Transverse colon (tissue), 4 donors: ENCODE data around the gene AGTPBP1. TPM values are rescaled to one million over a fixed set of nuclear protein-coding genes. Genes with fewer than 3 reads are reported as not detected.

Source experiments
- DNase-seq: peaks from one replicate; pipeline ENCODE4 v3.0.0-alpha.2; 2019
- H3K27ac ChIP-seq, 4 donors: fragments of 200-600 bp; sonication (generic); 2 replicates each; pipeline ENCODE4 v1.5.1; 2016 to 2018; ENCODE audit warnings: inconsistent platforms in 4 of 4
- H3K27me3 ChIP-seq: fragments of 200-600 bp; sonication (generic); 2 replicates; pipeline ENCODE4 v1.5.1; 2017; ENCODE audit warnings: inconsistent platforms
- H3K36me3 ChIP-seq, 4 donors: fragments of 200-600 bp; sonication (generic); 2 replicates each; pipeline ENCODE4 v1.5.1; 2017 to 2019; ENCODE audit warnings: inconsistent platforms in 4 of 4
- H3K4me1 ChIP-seq, 4 donors: fragments of 200-600 bp; sonication (generic); 2 replicates each; pipeline ENCODE4 v1.5.1; 2017 to 2020; ENCODE audit warnings: inconsistent platforms in 4 of 4
- H3K4me3 ChIP-seq, 4 donors: fragments of 200-600 bp; sonication (generic); 1 replicate in 1 of 4; 2 replicates in 3 of 4; pipeline versions ENCODE4 v1.5.1 to v1.6.1; 2017 to 2019; ENCODE audit warnings: inconsistent platforms in 4 of 4
- H3K9me3 ChIP-seq, 2 donors: fragments of 200-600 bp; sonication (generic); 2 replicates each; pipeline ENCODE4 v1.5.1; 2017 to 2019; ENCODE audit warnings: inconsistent platforms in 2 of 2
- CTCF ChIP-seq, 5 experiments: fragments of 200-600 bp in 3 of 5; fragments of 450-650 bp in 2 of 5; sonication (generic) in 3 of 5; IDR thresholded peaks; 1 replicate in 2 of 5; 2 replicates in 3 of 5; pipeline ENCODE4 v1.5.1; 2016 to 2017; ENCODE audit warnings: antibody characterized with exemption in 5 of 5, inconsistent platforms in 3 of 5, mild to moderate bottlenecking in 2 of 5, moderate library complexity in 1 of 5
- EP300 ChIP-seq: sonication (generic); formaldehyde crosslinking; IDR thresholded peaks from one replicate; pipeline ENCODE4 v1.6.1; 2017; ENCODE audit warnings: antibody characterized with exemption, low read depth
- POLR2A ChIP-seq: fragments of 450-650 bp; IDR thresholded peaks from one replicate; pipeline ENCODE4 v1.6.1; 2016; ENCODE audit warnings: antibody characterized with exemption, mild to moderate bottlenecking, moderate library complexity
- POLR2AphosphoS5 ChIP-seq, 3 donors: sonication (generic); formaldehyde crosslinking; IDR thresholded peaks; one replicate each; pipeline ENCODE4 v1.6.1; 2016; ENCODE audit warnings: antibody characterized with exemption in 3 of 3
- WGBS, 2 donors: methylation state at CpG; one replicate each; pipeline ENCODE4 v1.1.5; 2018; ENCODE audit warnings: low coverage in 1 of 2; 5-methylcytosine and 5-hydroxymethylcytosine counted together
- in situ Hi-C, 4 donors: fragments of 200-750 bp; cut with MboI; loops; one replicate each; pipeline versions ENCODE4 v1.15.0 to v1.15.1; 2017; ENCODE audit warnings: low sequenced_read_pairs in 3 of 4, low pct_ligation_motif_present in 1 of 4, low pct_unique_long_range_greater_than_20kb in 1 of 4
- intact Hi-C: fragments of 100-400 bp; cut with DNase I; formaldehyde crosslinking; loops from one replicate; pipeline ENCODE4 v1.15.1; 2023; ENCODE audit warnings: low total_unique reads
- total RNA-seq, 4 donors: library from RNA; depleted of rRNA; stranded (reverse); fragments of >200 nt; gene quantifications; one replicate each; pipeline ENCODE4 v1.1.0, GENCODE V29; 2016

Gene AGTPBP1
- total RNA-seq, 4 donors from 2014 or later, result 4.1 to 21.0 (median 15.4) TPM

- H3K4me1 ChIP-seq, result no peaks in the 10 kb centered on the region
- H3K27me3 ChIP-seq, result no peaks in the 10 kb centered on the region
- no peaks in the 10 kb centered on the region for H3K9me3 ChIP-seq
- DNase-seq, result no peak
- TF ChIP-seq CTCF (IDR thresholded peaks at IDR 0.05) (no peak), POLR2A (no peak), POLR2AphosphoS5 (IDR thresholded peaks at IDR 0.05) (no peak), EP300 (no peak)
- WGBS, 2 donors, result 70 to 90% methylated on average over 3 of the region's 3 CpGs
- H3K4me3 ChIP-seq, result no peak overlapping the region
- in situ Hi-C loops (no loop called here), intact Hi-C loops (no loop called here)
- no peak overlapping the region for H3K27ac ChIP-seq
- no peaks in the 10 kb centered on the region for H3K36me3 ChIP-seq
These were observed 182.2 kb downstream of the AGTPBP1 start for GRCh38 chr9:85559526-85559925.

GRCh38 chr9:85554349-85554748 is 187.4 kb downstream of the AGTPBP1 start:
- H3K36me3 ChIP-seq, result no peaks in the 10 kb centered on the region
- DNase-seq, result no peak
- no peak overlapping the region for H3K4me3 ChIP-seq
- in situ Hi-C loops, result no loop called here
- 78 to 100% methylated on average over 1 of the region's 1 CpG for WGBS, 2 donors
- no peaks in the 10 kb centered on the region for H3K27me3 ChIP-seq
- H3K27ac ChIP-seq, result no peak overlapping the region
- no peaks in the 10 kb centered on the region for H3K4me1 ChIP-seq
- no peak for TF ChIP-seq POLR2AphosphoS5 (IDR thresholded peaks at IDR 0.05)
- TF ChIP-seq EP300, result no peak
- no peak for TF ChIP-seq POLR2A
- TF ChIP-seq CTCF (IDR thresholded peaks at IDR 0.05), result no peak
- intact Hi-C loops, result no loop called here
- H3K9me3 ChIP-seq, result no peaks in the 10 kb centered on the region

- intact Hi-C loops (no loop called here), in situ Hi-C loops (no loop called here)
- 87 to 94% methylated on average over 4 to 5 of the region's 5 CpGs for WGBS, 2 donors
These were observed 188.3 kb downstream of the AGTPBP1 start for GRCh38 chr9:85553475-85553874.

GRCh38 chr9:85547599-85547998 is 194.2 kb downstream of the AGTPBP1 start:
- DNase-seq, result no peak
- no peaks in the 10 kb centered on the region for H3K27me3 ChIP-seq
- H3K36me3 ChIP-seq, result no peaks in the 10 kb centered on the region
- WGBS, 2 donors, result 54 to 73% methylated on average over 2 of the region's 2 CpGs
- no peak overlapping the region for H3K27ac ChIP-seq
- H3K4me1 ChIP-seq, result peaks cover 0 to 8% (median 0%) of the 10 kb centered on the region in 4 donors
- TF ChIP-seq CTCF (IDR thresholded peaks at IDR 0.05) (no peak), POLR2AphosphoS5 (IDR thresholded peaks at IDR 0.05) (no peak), EP300 (no peak), POLR2A (no peak)
- H3K4me3 ChIP-seq, result no peak overlapping the region
- no peaks in the 10 kb centered on the region for H3K9me3 ChIP-seq
- intact Hi-C loops (no loop called here), in situ Hi-C loops (no loop called here)

More at GRCh38 chr9:85553475-85553874, 188.3 kb downstream of the AGTPBP1 start:
- Histone ChIP-seq H3K36me3 (no peaks in the 10 kb centered on the region), H3K4me3 (no peak overlapping the region), H3K27ac (no peak overlapping the region), H3K4me1 (no peaks in the 10 kb centered on the region), H3K9me3 (no peaks in the 10 kb centered on the region), H3K27me3 (no peaks in the 10 kb centered on the region)
- DNase-seq, result no peak
- TF ChIP-seq CTCF (IDR thresholded peaks at IDR 0.05), result no peak
- TF ChIP-seq POLR2A, result no peak
- TF ChIP-seq POLR2AphosphoS5 (IDR thresholded peaks at IDR 0.05), result no peak
- no peak for TF ChIP-seq EP300
